Natural killer cell (primary cell): Measurements from ENCODE around the gene RAB31. TPM values are rescaled to one million over a fixed set of nuclear protein-coding genes. Genes with fewer than 3 reads are reported as not detected.

Source experiments
- ATAC-seq, 3 donors: fragments of 150-1000 bp in 2 of 3; fragments of 200-7000 bp in 1 of 3; cut with Tn5 transposase; 1 replicate in 1 of 3; 2 replicates in 2 of 3; pipeline ENCODE4 v1.10.0; 2021; ENCODE audit warnings: mild to moderate bottlenecking in 2 of 3, moderate library complexity in 2 of 3
- DNase-seq, 2 donors: peaks; one replicate each; pipeline versions ENCODE4 v3.0.0 to v3.0.0-alpha.2; 2013 to 2021; ENCODE audit warnings: mixed read lengths in 1 of 2
- H3K27ac ChIP-seq: one replicate; pipeline ENCODE4 v1.5.1; 2013; ENCODE audit warnings: mild to moderate bottlenecking, low read length
- H3K27me3 ChIP-seq: one replicate; pipeline ENCODE4 v1.6.1; 2013; ENCODE audit warnings: low read length; ENCODE audit not compliant: control insufficient read depth, insufficient read depth
- H3K36me3 ChIP-seq: one replicate; pipeline ENCODE4 v1.6.1; 2013; ENCODE audit warnings: low read length; ENCODE audit not compliant: control insufficient read depth, insufficient read depth
- H3K4me1 ChIP-seq: one replicate; pipeline ENCODE4 v1.6.1; 2013; ENCODE audit warnings: low read length; ENCODE audit not compliant: control insufficient read depth, insufficient read depth
- H3K4me3 ChIP-seq: one replicate; pipeline ENCODE4 v1.5.1; 2013; ENCODE audit warnings: low read length
- H3K9me3 ChIP-seq: one replicate; pipeline ENCODE4 v1.6.1; 2013; ENCODE audit warnings: low read length; ENCODE audit not compliant: control insufficient read depth, insufficient read depth
- H3K27ac Mint-ChIP-seq, 2 donors: one replicate each; pipeline ENCODE4 v1.8.0; 2022; ENCODE audit warnings: mild to moderate bottlenecking in 2 of 2, mixed read lengths in 2 of 2, moderate library complexity in 1 of 2
- H3K27me3 Mint-ChIP-seq, 2 donors: one replicate each; pipeline ENCODE4 v1.8.0; 2022; ENCODE audit warnings: low read depth in 2 of 2, mixed read lengths in 2 of 2
- H3K36me3 Mint-ChIP-seq: one replicate; pipeline ENCODE4 v1.8.0; 2022; ENCODE audit warnings: mixed read lengths
- H3K4me1 Mint-ChIP-seq, 2 donors: one replicate each; pipeline ENCODE4 v1.8.0; 2022; ENCODE audit warnings: mixed read lengths in 2 of 2
- H3K4me3 Mint-ChIP-seq: one replicate; pipeline ENCODE4 v1.8.0; 2022; ENCODE audit warnings: mild to moderate bottlenecking, moderate library complexity, mixed read lengths
- H3K9me3 Mint-ChIP-seq, 2 donors: one replicate each; pipeline ENCODE4 v1.8.0; 2022; ENCODE audit warnings: mixed read lengths in 2 of 2
- CTCF ChIP-seq: fragments of 200-600 bp; IDR thresholded peaks from one replicate; pipeline ENCODE4 v1.8.0; 2022; ENCODE audit warnings: antibody characterized with exemption
- whole genome bisulfite sequencing: methylation state at CpG from one replicate; pipeline ENCODE4 v1.1.7; 2013; ENCODE audit warnings: missing lambda C conversion rate; ENCODE audit not compliant: insufficient coverage; 5-methylcytosine and 5-hydroxymethylcytosine counted together
- intact Hi-C: fragments of 100-400 bp; cut with micrococcal nuclease; formaldehyde crosslinking; loops from one replicate; pipeline ENCODE4 v1.14.2; 2022
- total RNA-seq, 4 donors: library from RNA; stranded (reverse); fragments of 120-200 nt in 1 of 4; gene quantifications; one replicate each; pipeline versions ENCODE4 v1.2.3 to v1.2.4, GENCODE V29; 2013 to 2022

Gene RAB31
- total RNA-seq, 3 donors from 2014 or later (not counting 1 experiment from before 2014, with no cell fraction given), result 5.3 to 26.1 (median 9.9) TPM

- 71% methylated on average over 2 of the region's 2 CpGs for WGBS
- ATAC-seq (no peak), DNase-seq (no peak)
- Mint-ChIP-seq H3K27ac (no peak overlapping the region), H3K27me3 (peaks cover 4 to 28% of the 10 kb centered on the region in 2 donors), H3K9me3 (no peaks in the 10 kb centered on the region), H3K4me3 (no peak overlapping the region), H3K4me1 (no peaks in the 10 kb centered on the region), H3K36me3 (no peaks in the 10 kb centered on the region)
- no peaks in the 10 kb centered on the region for H3K4me1 ChIP-seq
- no peaks in the 10 kb centered on the region for H3K27me3 ChIP-seq
- no peak overlapping the region for H3K4me3 ChIP-seq
- TF ChIP-seq CTCF, result no peak
- H3K9me3 ChIP-seq, result no peaks in the 10 kb centered on the region
- no peak overlapping the region for H3K27ac ChIP-seq
- no peaks in the 10 kb centered on the region for H3K36me3 ChIP-seq
- intact Hi-C loops, result no loop called here
Observed at GRCh38 chr18:9876212-9876866, 168.2 kb downstream of the RAB31 start.

GRCh38 chr18:9876867-9877654 lies 169.0 kb downstream of the RAB31 start:
- no peaks in the 10 kb centered on the region for H3K9me3 ChIP-seq
- WGBS, result 80% methylated on average over 9 of the region's 9 CpGs
- Mint-ChIP-seq H3K27me3 (peaks cover 4 to 25% of the 10 kb centered on the region in 2 donors), H3K9me3 (no peaks in the 10 kb centered on the region), H3K36me3 (no peaks in the 10 kb centered on the region), H3K27ac (no peak overlapping the region), H3K4me1 (no peaks in the 10 kb centered on the region), H3K4me3 (no peak overlapping the region)
- intact Hi-C loops, result no loop called here
- no peaks in the 10 kb centered on the region for H3K27me3 ChIP-seq
- H3K4me3 ChIP-seq, result no peak overlapping the region
- H3K4me1 ChIP-seq, result no peaks in the 10 kb centered on the region
- no peak for TF ChIP-seq CTCF
- no peaks in the 10 kb centered on the region for H3K36me3 ChIP-seq
- no peak overlapping the region for H3K27ac ChIP-seq
- DNase-seq, result no peak
- ATAC-seq, result peak in 1 of 3 donors; percentile 53

- Mint-ChIP-seq H3K9me3 (no peaks in the 10 kb centered on the region), H3K27ac (no peak overlapping the region)
- no peak for ATAC-seq
Observed at GRCh38 chr18:9877655-9878014, 169.5 kb downstream of the RAB31 start.

More at GRCh38 chr18:9877655-9878014, 169.5 kb downstream of the RAB31 start:
- no peaks in the 10 kb centered on the region for H3K4me1 ChIP-seq
- Mint-ChIP-seq H3K36me3 (no peaks in the 10 kb centered on the region), H3K4me1 (no peaks in the 10 kb centered on the region), H3K4me3 (no peak overlapping the region), H3K27me3 (peaks cover 4 to 25% of the 10 kb centered on the region in 2 donors)
- no peak overlapping the region for H3K4me3 ChIP-seq
- H3K27ac ChIP-seq, result no peak overlapping the region
- no peak for TF ChIP-seq CTCF
- DNase-seq, result no peak
- no peaks in the 10 kb centered on the region for H3K9me3 ChIP-seq
- no peaks in the 10 kb centered on the region for H3K27me3 ChIP-seq
- no peaks in the 10 kb centered on the region for H3K36me3 ChIP-seq
- intact Hi-C loops, result no loop called here
